Lower lobe of right lung (tissue), 2 donors: Measurements from ENCODE around the gene GPR180. TPM values are rescaled to one million over a fixed set of nuclear protein-coding genes. Genes with fewer than 3 reads are reported as not detected.

Experiments used
- ATAC-seq, 2 donors: fragments of 200-7000 bp; cut with Tn5 transposase; one replicate each; pipeline ENCODE4 v1.9.1; 2020 to 2022; ENCODE audit warnings: mild to moderate bottlenecking in 2 of 2, moderate library complexity in 2 of 2
- DNase-seq: peaks from one replicate; pipeline ENCODE4 v3.0.0-alpha.2; 2020
- H3K27ac ChIP-seq: fragments of 200-600 bp; one replicate; pipeline ENCODE4 v1.8.0; 2022
- H3K27me3 ChIP-seq: fragments of 200-600 bp; one replicate; pipeline ENCODE4 v1.8.0; 2022; ENCODE audit warnings: low read depth
- H3K36me3 ChIP-seq: fragments of 200-600 bp; one replicate; pipeline ENCODE4 v1.8.0; 2022; ENCODE audit warnings: mild to moderate bottlenecking
- H3K4me1 ChIP-seq: fragments of 200-600 bp; one replicate; pipeline ENCODE4 v1.8.0; 2022
- H3K4me3 ChIP-seq: fragments of 200-600 bp; one replicate; pipeline ENCODE4 v1.8.0; 2022; ENCODE audit warnings: mild to moderate bottlenecking
- H3K9me3 ChIP-seq: fragments of 200-600 bp; one replicate; pipeline ENCODE4 v1.8.0; 2022
- CTCF ChIP-seq: fragments of 200-600 bp; IDR thresholded peaks from one replicate; pipeline ENCODE4 v1.8.0; 2022; ENCODE audit warnings: antibody characterized with exemption, mild to moderate bottlenecking
- intact Hi-C: fragments of 100-400 bp; cut with DNase I; formaldehyde crosslinking; loops from one replicate; pipeline ENCODE4 v1.11.0; 2022
- total RNA-seq: library from RNA; stranded (reverse); fragmentation: NEBNext Ultra II Directional; extraction: Animal tissue kit (Norgen Biotek cat#: 25700); gene quantifications from one replicate; pipeline ENCODE4 v1.2.1, GENCODE V29; 2021
- donor health status: DM: no; HTN: yes; CAD: no; lungs with severe emphysema.

GPR180 gene
- total RNA-seq, 1 donor from 2014 or later, result 5.5 TPM

GRCh38 chr13:94617389-94618000 is 15.8 kb downstream of the GPR180 start:
- Histone ChIP-seq H3K36me3 (peaks cover 30% of the 10 kb centered on the region), H3K4me1 (no peaks in the 10 kb centered on the region), H3K4me3 (no peak overlapping the region), H3K27me3 (no peaks in the 10 kb centered on the region), H3K27ac (no peak overlapping the region), H3K9me3 (no peaks in the 10 kb centered on the region)
- intact Hi-C loops, result loop anchor here (5.0 kb wide), 1 partner anchor 180 kb away; no protein-coding TSS in a partner anchor
- DNase-seq (no peak), ATAC-seq (peak in 1 of 2 donors; percentile 54)
- TF ChIP-seq CTCF, result peak; percentile 71

- Histone ChIP-seq H3K36me3 (peaks cover 48% of the 10 kb centered on the region), H3K27me3 (no peaks in the 10 kb centered on the region), H3K4me3 (no peak overlapping the region), H3K27ac (no peak overlapping the region), H3K4me1 (no peaks in the 10 kb centered on the region), H3K9me3 (no peaks in the 10 kb centered on the region)
- ATAC-seq (no peak), DNase-seq (no peak)
- peak; percentile 49 for TF ChIP-seq CTCF
- intact Hi-C loops, result no loop called here
Measured at GRCh38 chr13:94620286-94620896, 18.7 kb downstream of the GPR180 start.

GRCh38 chr13:94622344-94622743 is 20.7 kb downstream of the GPR180 start:
- intact Hi-C loops, result no loop called here
- ATAC-seq, result no peak
- TF ChIP-seq CTCF, result no peak
- Histone ChIP-seq H3K27me3 (no peaks in the 10 kb centered on the region), H3K4me1 (no peaks in the 10 kb centered on the region), H3K9me3 (no peaks in the 10 kb centered on the region), H3K4me3 (no peak overlapping the region), H3K36me3 (peaks cover 58% of the 10 kb centered on the region), H3K27ac (no peak overlapping the region)
- no peak for DNase-seq

GRCh38 chr13:94623316-94623715 is 21.7 kb downstream of the GPR180 start:
- peaks cover 68% of the 10 kb centered on the region for H3K36me3 ChIP-seq
- intact Hi-C loops, result no loop called here
- no peak for ATAC-seq
- DNase-seq, result no peak
- no peaks in the 10 kb centered on the region for H3K4me1 ChIP-seq
- no peak for TF ChIP-seq CTCF
- H3K4me3 ChIP-seq, result no peak overlapping the region
- no peaks in the 10 kb centered on the region for H3K27me3 ChIP-seq
- H3K9me3 ChIP-seq, result no peaks in the 10 kb centered on the region
- H3K27ac ChIP-seq, result no peak overlapping the region

GRCh38 chr13:94630858-94631257 is 29.2 kb downstream of the GPR180 start:
- no peak for DNase-seq
- no peak overlapping the region for H3K27ac ChIP-seq
- ATAC-seq, result no peak
- no peak overlapping the region for H3K4me3 ChIP-seq
- H3K36me3 ChIP-seq, result peaks cover 34% of the 10 kb centered on the region
- TF ChIP-seq CTCF, result no peak
- no peaks in the 10 kb centered on the region for H3K4me1 ChIP-seq
- intact Hi-C loops, result no loop called here
- H3K9me3 ChIP-seq, result no peaks in the 10 kb centered on the region
- no peaks in the 10 kb centered on the region for H3K27me3 ChIP-seq
